Measurements from ENCODE around the gene SND1.

SND1 gene

GRCh38 chr7:127736511-127736910 lies 84.5 kb downstream of the SND1 start:
- DNase-seq: no peak

- DNase-seq: no peak
Measured at GRCh38 chr7:127738859-127739258, 86.9 kb downstream of the SND1 start.

GRCh38 chr7:127741764-127742375 lies 89.9 kb downstream of the SND1 start:
- DNase-seq: no peak

GRCh38 chr7:127745445-127745844 lies 93.5 kb downstream of the SND1 start:
- no peak for DNase-seq

GRCh38 chr7:127751062-127751461 lies 99.1 kb downstream of the SND1 start:
- DNase-seq: no peak

GRCh38 chr7:127751490-127752448 lies 99.8 kb downstream of the SND1 start:
- DNase-seq: no peak

GRCh38 chr7:127752829-127753228 lies 100.8 kb downstream of the SND1 start:
- no peak for DNase-seq

GRCh38 chr7:127754457-127754856 lies 102.5 kb downstream of the SND1 start:
- no peak for DNase-seq

- DNase-seq: no peak
Measured at GRCh38 chr7:127755521-127755920, 103.5 kb downstream of the SND1 start.

- DNase-seq: no peak
Measured at GRCh38 chr7:127755965-127756364, 104.0 kb downstream of the SND1 start.

- DNase-seq: no peak
Measured at GRCh38 chr7:127758105-127758504, 106.1 kb downstream of the SND1 start.

GRCh38 chr7:127758845-127759244 lies 106.9 kb downstream of the SND1 start:
- no peak for DNase-seq

- no peak for DNase-seq
Measured at GRCh38 chr7:127759945-127760421, 108.0 kb downstream of the SND1 start.

- no peak for DNase-seq
Measured at GRCh38 chr7:127760436-127761031, 108.5 kb downstream of the SND1 start.

- DNase-seq: no peak
Measured at GRCh38 chr7:127761196-127761595, 109.2 kb downstream of the SND1 start.

GRCh38 chr7:127764681-127765080 lies 112.7 kb downstream of the SND1 start:
- no peak for DNase-seq

GRCh38 chr7:127765150-127765549 lies 113.2 kb downstream of the SND1 start:
- no peak for DNase-seq

GRCh38 chr7:127766831-127767459 lies 115.0 kb downstream of the SND1 start:
- no peak for DNase-seq

GRCh38 chr7:127768241-127768640 lies 116.2 kb downstream of the SND1 start:
- no peak for DNase-seq

GRCh38 chr7:127769137-127769536 lies 117.1 kb downstream of the SND1 start:
- no peak for DNase-seq

- DNase-seq: no peak
Measured at GRCh38 chr7:127769696-127770400, 117.9 kb downstream of the SND1 start.

- DNase-seq: no peak
Measured at GRCh38 chr7:127770885-127771284, 118.9 kb downstream of the SND1 start.

GRCh38 chr7:127771707-127772106 lies 119.7 kb downstream of the SND1 start:
- DNase-seq: no peak

Measured in stimulated activated naive CD4-positive, alpha-beta T cell treated with Interleukin-2 at 50 U/mL for 16 hours (primary cell).